Loucy (cell line): ENCODE results near the gene RNLS.
A peak's percentile ranks its signal among the peaks of the same experiment; 100 is the strongest.
"Not testable (repeated sequence)": the region's sequence is repeated elsewhere in the genome, so short reads cannot be mapped to it uniquely, and the experiment has no call there.

Source experiments
- H2AFZ ChIP-seq: fragments of 200-600 bp; sonication (generic); 2 replicates; pipeline ENCODE4 v1.6.0; 2016; ENCODE audit warnings: antibody characterized with exemption, mild to moderate bottlenecking, low read length, moderate library complexity
- H3F3A ChIP-seq: fragments of 200-600 bp; 2 replicates; pipeline ENCODE4 v1.6.0; 2016; ENCODE audit warnings: antibody characterized with exemption, low read depth, mild to moderate bottlenecking
- H3K27me3 ChIP-seq: fragments of 200-600 bp; sonication (generic); 2 replicates; pipeline ENCODE4 v1.6.1; 2014; ENCODE audit warnings: low read length, mild to moderate bottlenecking; ENCODE audit not compliant: insufficient read depth, poor library complexity, severe bottlenecking
- H3K36me3 ChIP-seq: fragments of 200-600 bp; sonication (generic); 2 replicates; pipeline ENCODE4 v1.6.1; 2016; ENCODE audit warnings: low read length; ENCODE audit not compliant: insufficient read depth
- H3K4me1 ChIP-seq: fragments of 200-600 bp; sonication (generic); 2 replicates; pipeline ENCODE4 v1.5.1; 2014; ENCODE audit warnings: low read length, mild to moderate bottlenecking; ENCODE audit not compliant: insufficient read depth, poor library complexity, severe bottlenecking
- H3K4me2 ChIP-seq: fragments of 200-600 bp; sonication (generic); 2 replicates; pipeline ENCODE4 v1.6.0; 2014; ENCODE audit warnings: antibody characterized with exemption, low read length, low read depth, mild to moderate bottlenecking; ENCODE audit not compliant: poor library complexity, severe bottlenecking
- H3K4me3 ChIP-seq: fragments of 200-600 bp; sonication (generic); 2 replicates; pipeline ENCODE4 v1.5.1; 2014; ENCODE audit warnings: low read length, mild to moderate bottlenecking, mixed read lengths; ENCODE audit not compliant: poor library complexity, severe bottlenecking
- H3K79me2 ChIP-seq: fragments of 200-600 bp; sonication (generic); 2 replicates; pipeline ENCODE4 v1.6.1; 2014; ENCODE audit warnings: low read length; ENCODE audit not compliant: insufficient read depth
- H3K9ac ChIP-seq: fragments of 200-600 bp; sonication (generic); 2 replicates; pipeline ENCODE4 v1.6.0; 2014; ENCODE audit warnings: mild to moderate bottlenecking, low read depth, low read length, moderate library complexity; ENCODE audit not compliant: poor library complexity, severe bottlenecking
- H3K9me2 ChIP-seq: fragments of 200-600 bp; sonication (generic); replicated peaks from 2 replicates; pipeline ENCODE4 v1.6.1; 2016; ENCODE audit warnings: low read depth, low read length, mixed read lengths
- H3K9me3 ChIP-seq: fragments of 200-600 bp; sonication (generic); 2 replicates; pipeline ENCODE4 v1.6.1; 2014; ENCODE audit warnings: mild to moderate bottlenecking, antibody characterized with exemption, low read length, low read depth; ENCODE audit not compliant: insufficient read depth
- H4K20me1 ChIP-seq: fragments of 200-600 bp; sonication (generic); 2 replicates; pipeline ENCODE4 v1.6.0; 2014; ENCODE audit warnings: antibody characterized with exemption, low read length, mild to moderate bottlenecking; ENCODE audit not compliant: insufficient read depth, poor library complexity, severe bottlenecking
- CTCF ChIP-seq: fragments of 200-600 bp; sonication (generic); conservative IDR thresholded peaks from 2 replicates; pipeline ENCODE4 v1.5.1; 2014; ENCODE audit warnings: mild to moderate bottlenecking, antibody characterized with exemption, low read length
- EZH2phosphoT487 ChIP-seq: fragments of 200-600 bp; IDR thresholded peaks from 2 replicates; pipeline ENCODE4 v1.6.1; 2018; ENCODE audit warnings: antibody characterized with exemption, mild to moderate bottlenecking, moderate library complexity, borderline replicate concordance

Gene RNLS

GRCh38 chr10:88281592-88282347 is 301.3 kb downstream of the RNLS start:
- Histone ChIP-seq H2AFZ (no peak overlapping the region), H3F3A (no peaks in the 10 kb centered on the region), H3K27me3 (no peaks in the 10 kb centered on the region), H3K36me3 (peaks cover 21% of the 10 kb centered on the region; the same call in 1 of the 2 replicates), H3K4me3 (no peak overlapping the region), H3K79me2 (peaks cover 19% of the 10 kb centered on the region; the same call in 1 of the 2 replicates), H3K9me2 (no peaks in the 10 kb centered on the region), H3K4me2 (peak overlapping the region; percentile 49), H3K9me3 (no peaks in the 10 kb centered on the region), H3K4me1 (peaks cover 52% of the 10 kb centered on the region), H4K20me1 (peaks cover 15% of the 10 kb centered on the region), H3K9ac (peak overlapping the region; percentile 50)
- no peak for TF ChIP-seq CTCF
- TF ChIP-seq EZH2phosphoT487 = no peak

GRCh38 chr10:88280518-88280917 is 302.6 kb downstream of the RNLS start:
- Histone ChIP-seq H3K4me2 (no peak overlapping the region), H3K4me1 (peaks cover 52% of the 10 kb centered on the region), H3K36me3 (peaks cover 23% of the 10 kb centered on the region; the same call in 1 of the 2 replicates), H3K79me2 (peaks cover 25% of the 10 kb centered on the region; the same call in 1 of the 2 replicates), H4K20me1 (peaks cover 15% of the 10 kb centered on the region), H2AFZ (no peak overlapping the region), H3K27me3 (no peaks in the 10 kb centered on the region), H3K9ac (no peak overlapping the region), H3K9me3 (no peaks in the 10 kb centered on the region), H3K4me3 (no peak overlapping the region), H3F3A (no peaks in the 10 kb centered on the region), H3K9me2 (no peaks in the 10 kb centered on the region)
- TF ChIP-seq EZH2phosphoT487 = no peak

GRCh38 chr10:88278912-88279311 is 304.2 kb downstream of the RNLS start:
- H3K4me2 ChIP-seq = peak overlapping the region; percentile 45
- H4K20me1 ChIP-seq = peaks cover 18% of the 10 kb centered on the region
- H3K36me3 ChIP-seq = peaks cover 35% of the 10 kb centered on the region; the same call in 1 of the 2 replicates
- no peaks in the 10 kb centered on the region for H3K27me3 ChIP-seq
- H3K9ac ChIP-seq = peak overlapping the region; percentile 6
- H3K9me2 ChIP-seq = no peaks in the 10 kb centered on the region
- H3K4me3 ChIP-seq = no peak overlapping the region
- H3K4me1 ChIP-seq = peaks cover 50% of the 10 kb centered on the region
- peaks cover 38% of the 10 kb centered on the region; the same call in 1 of the 2 replicates for H3K79me2 ChIP-seq
- no peaks in the 10 kb centered on the region for H3K9me3 ChIP-seq
- no peaks in the 10 kb centered on the region for H3F3A ChIP-seq
- no peak overlapping the region for H2AFZ ChIP-seq
- TF ChIP-seq CTCF (no peak), EZH2phosphoT487 (no peak)

- not testable (repeated sequence) for H3F3A ChIP-seq, H3K9me2 ChIP-seq, H3K4me3 ChIP-seq, H3K9ac ChIP-seq, H3K4me2 ChIP-seq, H2AFZ ChIP-seq, H3K27me3 ChIP-seq, H3K9me3 ChIP-seq
- Histone ChIP-seq H3K79me2 (peaks cover 55% of the 10 kb centered on the region), H4K20me1 (peaks cover 27% of the 10 kb centered on the region), H3K36me3 (peaks cover 41% of the 10 kb centered on the region; the same call in 1 of the 2 replicates), H3K4me1 (peaks cover 40% of the 10 kb centered on the region)
These were observed 306.2 kb downstream of the RNLS start for GRCh38 chr10:88276945-88277344.
